Keratinocyte (primary cell): ENCODE data around the gene USH2A. TPM values are rescaled to one million over a fixed set of nuclear protein-coding genes. Genes with fewer than 3 reads are reported as not detected.

Source experiments
- DNase-seq: peaks from one replicate; pipeline ENCODE4 v3.0.0-alpha.2; 2011; ENCODE audit warnings: low read depth, missing footprints, low spot score
- FAIRE-seq: peaks from 2 replicates; lab custom pipeline; 2011; peaks lifted over from hg19 to GRCh38; lab: Jason Lieb, UNC
- H2AFZ ChIP-seq: 2 replicates; pipeline ENCODE4 v1.6.0; 2012; ENCODE audit warnings: low read length, control low read depth, inconsistent platforms; ENCODE audit not compliant: control insufficient read depth
- H3K27ac ChIP-seq: 2 replicates; pipeline ENCODE4 v1.5.1; 2011; ENCODE audit warnings: low read length; ENCODE audit not compliant: control insufficient read depth, insufficient read depth
- H3K27me3 ChIP-seq: 3 replicates; pipeline ENCODE4 v1.6.0; 2011; ENCODE audit warnings: low read length; ENCODE audit not compliant: control insufficient read depth, insufficient read depth; ENCODE audit errors: extremely low read depth
- H3K36me3 ChIP-seq, 2 experiments: 2 replicates in 1 of 2; 3 replicates in 1 of 2; pipeline ENCODE4 v1.5.1; 2011; ENCODE audit warnings: low read length in 2 of 2, mild to moderate bottlenecking in 1 of 2; ENCODE audit not compliant: control insufficient read depth in 2 of 2, insufficient read depth in 2 of 2; ENCODE audit errors: extremely low read depth in 1 of 2
- H3K4me1 ChIP-seq: 3 replicates; pipeline ENCODE4 v1.5.1; 2011; ENCODE audit warnings: low read length; ENCODE audit not compliant: control insufficient read depth, insufficient read depth; ENCODE audit errors: extremely low read depth
- H3K4me2 ChIP-seq: 3 replicates; pipeline ENCODE4 v1.6.0; 2011; ENCODE audit warnings: low read depth, low read length; ENCODE audit not compliant: control insufficient read depth, insufficient read depth; ENCODE audit errors: extremely low read depth
- H3K4me3 ChIP-seq, 3 experiments: fragments of 200-600 bp in 1 of 3; sonication (generic) in 1 of 3; 2 replicates in 2 of 3; 3 replicates in 1 of 3; pipeline ENCODE4 v1.5.1; 2011 to 2016; ENCODE audit warnings: low read length in 3 of 3, mild to moderate bottlenecking in 3 of 3, control low read depth in 2 of 3, inconsistent platforms in 1 of 3, low read depth in 1 of 3, mixed read lengths in 1 of 3, mixed run types in 1 of 3, moderate library complexity in 1 of 3; ENCODE audit not compliant: control insufficient read depth in 2 of 3, insufficient read depth in 2 of 3; ENCODE audit errors: extremely low read depth in 1 of 3
- H3K79me2 ChIP-seq: 2 replicates; pipeline ENCODE4 v1.6.0; 2012; ENCODE audit warnings: low read length; ENCODE audit not compliant: control insufficient read depth, insufficient read depth
- H3K9ac ChIP-seq: 3 replicates; pipeline ENCODE4 v1.6.0; 2011; ENCODE audit warnings: low read length; ENCODE audit not compliant: control insufficient read depth, insufficient read depth; ENCODE audit errors: extremely low read depth
- H3K9me1 ChIP-seq: 3 replicates; pipeline ENCODE4 v1.6.0; 2011; ENCODE audit warnings: low read length; ENCODE audit not compliant: control insufficient read depth, insufficient read depth; ENCODE audit errors: extremely low read depth
- H3K9me3 ChIP-seq: 2 replicates; pipeline ENCODE4 v1.5.1; 2012; ENCODE audit warnings: low read depth, low read length; ENCODE audit not compliant: control insufficient read depth
- H4K20me1 ChIP-seq: 3 replicates; pipeline ENCODE4 v1.6.0; 2011; ENCODE audit warnings: low read length; ENCODE audit not compliant: control insufficient read depth, insufficient read depth; ENCODE audit errors: extremely low read depth
- CTCF ChIP-seq, 3 experiments: IDR thresholded peaks in 1 of 3; conservative IDR thresholded peaks in 1 of 3; optimal IDR thresholded peaks in 1 of 3; 2 replicates in 2 of 3; 3 replicates in 1 of 3; pipeline versions ENCODE3 to v1.5.1; 2011; ENCODE audit warnings: low read length in 3 of 3, mild to moderate bottlenecking in 3 of 3, moderate library complexity in 2 of 3, control low read depth in 1 of 3, inconsistent platforms in 1 of 3; ENCODE audit not compliant: insufficient read depth in 2 of 3; ENCODE audit errors: extremely low read depth in 1 of 3
- EZH2 ChIP-seq: IDR thresholded peaks from one replicate; pipeline ENCODE4 v1.6.1; 2012; ENCODE audit warnings: inconsistent platforms, mild to moderate bottlenecking, low read length, moderate library complexity
- dilution Hi-C: fragments of 300-500 bp; cut with MboI; formaldehyde crosslinking; loops from one replicate; pipeline ENCODE4 v1.7.0; 2020; ENCODE audit warnings: low sequenced_read_pairs; ENCODE audit not compliant: extremely low pct_ligation_motif_present
- polyA plus RNA-seq, 5 experiments: library from polyadenylated mRNA; depleted of rRNA in 3 of 5; stranded (reverse) in 3 of 5; stranded (forward) in 1 of 5; unstranded in 1 of 5; fragments of >200 nt; gene quantifications; 1 replicate in 1 of 5; 2 replicates in 3 of 5; 3 replicates in 1 of 5; pipeline versions ENCODE4 v1.2.1 to v1.2.3, GENCODE V29; 2011 to 2012; ENCODE audit warnings: missing spikeins in 2 of 5, low read depth in 1 of 5, low replicate concordance in 1 of 5

USH2A gene
- polyA plus RNA-seq, 1 donor (not counting 4 experiments of a cell fraction or from before 2014, with no cell fraction given), result not detected

- no peak for FAIRE-seq
- Histone ChIP-seq H3K4me2 (no peak overlapping the region), H3K4me1 (no peaks in the 10 kb centered on the region), H3K9me1 (no peaks in the 10 kb centered on the region), H3K9me3 (no peaks in the 10 kb centered on the region), H3K79me2 (no peaks in the 10 kb centered on the region), H3K27me3 (no peaks in the 10 kb centered on the region), H3K36me3 (no peaks in the 10 kb centered on the region), H3K27ac (no peak overlapping the region), H3K9ac (no peak overlapping the region), H3K4me3 (no peak overlapping the region), H2AFZ (no peak overlapping the region), H4K20me1 (no peaks in the 10 kb centered on the region)
- dilution Hi-C loops, result no loop called here
- no peak for DNase-seq
- no peak for TF ChIP-seq EZH2
- TF ChIP-seq CTCF (optimal IDR thresholded peaks at IDR 0.05 in 1 of 3, IDR thresholded peaks at IDR 0.05 in 1 of 3, conservative IDR thresholded peaks at IDR 0.05 in 1 of 3; ENCODE audit: extremely low read depth in 1 of 3, insufficient read depth in 2 of 3, low read length in 3 of 3), result no peak
Measured at GRCh38 chr1:216281757-216282156, 141.5 kb downstream of the USH2A start.

- Histone ChIP-seq H3K9me1 (no peaks in the 10 kb centered on the region), H3K4me1 (no peaks in the 10 kb centered on the region), H3K27me3 (no peaks in the 10 kb centered on the region), H3K4me3 (no peak overlapping the region), H3K36me3 (no peaks in the 10 kb centered on the region), H2AFZ (no peak overlapping the region), H3K9me3 (no peaks in the 10 kb centered on the region), H3K4me2 (no peak overlapping the region), H3K27ac (no peak overlapping the region), H3K9ac (no peak overlapping the region), H4K20me1 (no peaks in the 10 kb centered on the region), H3K79me2 (no peaks in the 10 kb centered on the region)
- dilution Hi-C loops, result no loop called here
- no peak for FAIRE-seq
- no peak for DNase-seq
- no peak for TF ChIP-seq CTCF (optimal IDR thresholded peaks at IDR 0.05 in 1 of 3, IDR thresholded peaks at IDR 0.05 in 1 of 3, conservative IDR thresholded peaks at IDR 0.05 in 1 of 3; ENCODE audit: extremely low read depth in 1 of 3, insufficient read depth in 2 of 3, low read length in 3 of 3)
- TF ChIP-seq EZH2, result no peak
Measured at GRCh38 chr1:216270086-216270773, 153.0 kb downstream of the USH2A start.
